Vagina (tissue), 2 donors: ENCODE measurements around the gene RAD23B. TPM values are rescaled to one million over a fixed set of nuclear protein-coding genes. Genes with fewer than 3 reads are reported as not detected.

ENCODE experiments used
- DNase-seq, 2 donors: peaks; one replicate each; pipeline ENCODE4 v3.0.0-alpha.2; 2017; ENCODE audit errors: extremely low spot score in 2 of 2
- H3K27ac ChIP-seq: fragments of 200-600 bp; sonication (generic); one replicate; pipeline ENCODE4 v1.5.1; 2019
- H3K27me3 ChIP-seq: fragments of 200-600 bp; sonication (generic); one replicate; pipeline ENCODE4 v1.5.1; 2019
- H3K36me3 ChIP-seq, 2 donors: fragments of 200-600 bp; sonication (generic); one replicate each; pipeline ENCODE4 v1.5.1; 2017 to 2019
- H3K4me1 ChIP-seq: fragments of 200-600 bp; sonication (generic); one replicate; pipeline ENCODE4 v1.5.1; 2019
- H3K4me3 ChIP-seq, 2 donors: fragments of 200-600 bp; sonication (generic); 1 replicate in 1 of 2; 2 replicates in 1 of 2; pipeline ENCODE4 v1.5.1; 2016 to 2019
- H3K9me3 ChIP-seq: fragments of 200-600 bp; sonication (generic); one replicate; pipeline ENCODE4 v1.5.1; 2019
- POLR2A ChIP-seq, 2 donors: fragments of 450-650 bp; IDR thresholded peaks; one replicate each; pipeline ENCODE4 v1.6.1; 2017; ENCODE audit warnings: antibody characterized with exemption in 2 of 2, mild to moderate bottlenecking in 2 of 2, moderate library complexity in 2 of 2
- POLR2AphosphoS5 ChIP-seq, 2 donors: sonication (generic); formaldehyde crosslinking; IDR thresholded peaks; one replicate each; pipeline ENCODE4 v1.9.0; 2017; ENCODE audit warnings: antibody characterized with exemption in 2 of 2, mild to moderate bottlenecking in 2 of 2, low read depth in 1 of 2; ENCODE audit not compliant: insufficient read depth in 1 of 2
- intact Hi-C: fragments of 100-400 bp; cut with DNase I; formaldehyde crosslinking; loops from one replicate; pipeline ENCODE4 v1.15.1; 2023
- total RNA-seq: library from RNA; depleted of rRNA; stranded (reverse); fragments of >200 nt; gene quantifications from one replicate; pipeline ENCODE4 v1.2.3, GENCODE V29; 2016
- TF ChIP-seq, protein P1 (sequence below), 3 experiments: fragments of 450-650 bp in 2 of 3; fragments of 200-600 bp in 1 of 3; sonication (generic) in 1 of 3; IDR thresholded peaks; one replicate each; pipeline ENCODE4 v1.5.1; 2017 to 2019; ENCODE audit warnings: antibody characterized with exemption in 3 of 3, mild to moderate bottlenecking in 2 of 3, moderate library complexity in 2 of 3

Gene RAD23B
- total RNA-seq, 1 donor from 2014 or later, result 61.1 TPM

- intact Hi-C loops, result loop anchor here (10.0 kb wide), 1 partner anchor 419 kb away; the partner anchor contains the start of gene ZNF462
- no peak for DNase-seq
- TF ChIP-seq, protein P1, sequence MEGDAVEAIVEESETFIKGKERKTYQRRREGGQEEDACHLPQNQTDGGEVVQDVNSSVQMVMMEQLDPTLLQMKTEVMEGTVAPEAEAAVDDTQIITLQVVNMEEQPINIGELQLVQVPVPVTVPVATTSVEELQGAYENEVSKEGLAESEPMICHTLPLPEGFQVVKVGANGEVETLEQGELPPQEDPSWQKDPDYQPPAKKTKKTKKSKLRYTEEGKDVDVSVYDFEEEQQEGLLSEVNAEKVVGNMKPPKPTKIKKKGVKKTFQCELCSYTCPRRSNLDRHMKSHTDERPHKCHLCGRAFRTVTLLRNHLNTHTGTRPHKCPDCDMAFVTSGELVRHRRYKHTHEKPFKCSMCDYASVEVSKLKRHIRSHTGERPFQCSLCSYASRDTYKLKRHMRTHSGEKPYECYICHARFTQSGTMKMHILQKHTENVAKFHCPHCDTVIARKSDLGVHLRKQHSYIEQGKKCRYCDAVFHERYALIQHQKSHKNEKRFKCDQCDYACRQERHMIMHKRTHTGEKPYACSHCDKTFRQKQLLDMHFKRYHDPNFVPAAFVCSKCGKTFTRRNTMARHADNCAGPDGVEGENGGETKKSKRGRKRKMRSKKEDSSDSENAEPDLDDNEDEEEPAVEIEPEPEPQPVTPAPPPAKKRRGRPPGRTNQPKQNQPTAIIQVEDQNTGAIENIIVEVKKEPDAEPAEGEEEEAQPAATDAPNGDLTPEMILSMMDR (IDR thresholded peaks at IDR 0.05), result no peak
- H3K9me3 ChIP-seq, result no peaks in the 10 kb centered on the region
- H3K27me3 ChIP-seq, result no peaks in the 10 kb centered on the region
- peak overlapping the region; percentile 99 for H3K27ac ChIP-seq
- H3K4me1 ChIP-seq, result peaks cover 42% of the 10 kb centered on the region
- peak overlapping the region; percentile 61 to 90 for H3K4me3 ChIP-seq
- no peaks in the 10 kb centered on the region for H3K36me3 ChIP-seq
Observed at GRCh38 chr9:107283623-107284616, 841 bp downstream of the RAD23B start.

DNA sequence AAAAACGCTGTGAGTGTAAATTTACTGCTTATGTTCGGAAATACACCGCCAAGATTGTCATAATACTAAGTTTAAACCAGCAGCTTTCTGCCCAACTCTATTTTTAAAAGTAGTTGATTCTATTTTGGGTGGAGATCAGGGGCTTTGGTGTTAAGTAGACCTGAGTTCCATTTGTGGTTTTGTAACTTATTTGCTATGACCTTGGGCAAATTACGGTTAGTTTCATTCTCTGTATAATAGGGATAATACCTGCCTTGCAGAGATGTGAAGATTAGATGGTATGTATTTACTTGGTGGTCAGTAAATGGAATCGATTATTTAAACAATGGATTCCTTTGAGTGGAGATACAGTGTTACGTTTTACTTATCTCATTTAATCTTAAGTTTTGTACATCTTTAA is 1.6 kb downstream of the RAD23B start:
- peaks cover 48% of the 10 kb centered on the region for H3K4me1 ChIP-seq

GRCh38 chr9:107285286-107285685 is 2.2 kb downstream of the RAD23B start:
- TF ChIP-seq POLR2AphosphoS5 (IDR thresholded peaks at IDR 0.05; ENCODE audit: insufficient read depth in 1 of 2, low read depth in 1 of 2) (no peak), POLR2A (IDR thresholded peaks at IDR 0.05) (no peak)
- TF ChIP-seq, protein P1 (IDR thresholded peaks at IDR 0.05), result no peak
- H3K4me1 ChIP-seq, result peaks cover 55% of the 10 kb centered on the region
- H3K36me3 ChIP-seq, result no peaks in the 10 kb centered on the region
- intact Hi-C loops, result loop anchor here (10.0 kb wide), 1 partner anchor 420 kb away; the partner anchor contains the start of gene ZNF462
- H3K27me3 ChIP-seq, result no peaks in the 10 kb centered on the region
- DNase-seq, result no peak
- peak overlapping the region; percentile 99 for H3K27ac ChIP-seq
- H3K4me3 ChIP-seq, result peak overlapping the region; percentile 61 to 90
- no peaks in the 10 kb centered on the region for H3K9me3 ChIP-seq

More for the DNA sequence above, 1.6 kb downstream of the RAD23B start:
- no peaks in the 10 kb centered on the region for H3K27me3 ChIP-seq
- no peaks in the 10 kb centered on the region for H3K9me3 ChIP-seq
- TF ChIP-seq POLR2AphosphoS5 (IDR thresholded peaks at IDR 0.05; ENCODE audit: insufficient read depth in 1 of 2, low read depth in 1 of 2) (no peak), POLR2A (IDR thresholded peaks at IDR 0.05) (no peak)
- TF ChIP-seq, protein P1 (IDR thresholded peaks at IDR 0.05), result no peak
- H3K36me3 ChIP-seq, result no peaks in the 10 kb centered on the region
- H3K4me3 ChIP-seq, result peak overlapping the region; percentile 61 to 90
- DNase-seq, result no peak
- peak overlapping the region; percentile 99 for H3K27ac ChIP-seq
- intact Hi-C loops, result loop anchor here (10.0 kb wide), 1 partner anchor 420 kb away; the partner anchor contains the start of gene ZNF462

- TF ChIP-seq POLR2AphosphoS5 (IDR thresholded peaks at IDR 0.05; ENCODE audit: insufficient read depth in 1 of 2, low read depth in 1 of 2) (peak in 1 of 2 donors; percentile 44), POLR2A (IDR thresholded peaks at IDR 0.05) (no peak)
- Histone ChIP-seq H3K4me1 (peaks cover 62% of the 10 kb centered on the region), H3K36me3 (no peaks in the 10 kb centered on the region), H3K4me3 (peak overlapping the region in 1 of 2 donors; percentile 90), H3K27ac (no peak overlapping the region), H3K9me3 (no peaks in the 10 kb centered on the region), H3K27me3 (no peaks in the 10 kb centered on the region)
- no peak for DNase-seq
- intact Hi-C loops, result loop anchor here (10.0 kb wide), 1 partner anchor 421 kb away; the partner anchor contains the start of gene ZNF462
Observed at GRCh38 chr9:107286057-107286456, 3.0 kb downstream of the RAD23B start.

- no peak for DNase-seq
- Histone ChIP-seq H3K9me3 (no peaks in the 10 kb centered on the region), H3K36me3 (no peaks in the 10 kb centered on the region), H3K4me1 (peaks cover 73% of the 10 kb centered on the region), H3K27me3 (no peaks in the 10 kb centered on the region), H3K4me3 (no peak overlapping the region), H3K27ac (no peak overlapping the region)
- intact Hi-C loops, result loop anchor here (10.0 kb wide), 1 partner anchor 424 kb away; the partner anchor contains the start of gene ZNF462
- TF ChIP-seq POLR2A (IDR thresholded peaks at IDR 0.05) (no peak), POLR2AphosphoS5 (IDR thresholded peaks at IDR 0.05; ENCODE audit: insufficient read depth in 1 of 2, low read depth in 1 of 2) (no peak)
- TF ChIP-seq, protein P1 (IDR thresholded peaks at IDR 0.05), result no peak
Observed at GRCh38 chr9:107288701-107289100, 5.6 kb downstream of the RAD23B start.
